Measurements from ENCODE around the gene ASIP.
"Not testable (repeated sequence)": the region's sequence is repeated elsewhere in the genome, so short reads cannot be mapped to it uniquely, and the experiment has no call there.

ASIP gene

GRCh38 chr20:34243377-34243776 lies 2.2 kb downstream of the ASIP start:
- DNase-seq, result no peak

- DNase-seq, result no peak
Measured at GRCh38 chr20:34246126-34246626, 5.0 kb downstream of the ASIP start.

GRCh38 chr20:34249291-34249690 lies 8.1 kb downstream of the ASIP start:
- DNase-seq, result no peak

- no peak for DNase-seq
Measured at GRCh38 chr20:34250005-34250404, 8.8 kb downstream of the ASIP start.

GRCh38 chr20:34251619-34252018 lies 10.4 kb downstream of the ASIP start:
- no peak for DNase-seq

- not testable (repeated sequence) for DNase-seq
Measured at GRCh38 chr20:34252431-34253086, 11.3 kb downstream of the ASIP start.

GRCh38 chr20:34254979-34255378 lies 13.8 kb downstream of the ASIP start:
- no peak for DNase-seq

- no peak for DNase-seq
Measured at GRCh38 chr20:34256629-34257124, 15.5 kb downstream of the ASIP start.

GRCh38 chr20:34260208-34260942 lies 19.2 kb downstream of the ASIP start:
- no peak for DNase-seq

GRCh38 chr20:34262488-34263288 lies 21.5 kb downstream of the ASIP start:
- DNase-seq, result no peak

- not testable (repeated sequence) for DNase-seq
Measured at GRCh38 chr20:34263468-34263867, 22.2 kb downstream of the ASIP start.

- DNase-seq, result no peak
Measured at GRCh38 chr20:34264141-34264540, 22.9 kb downstream of the ASIP start.

GRCh38 chr20:34268145-34268544 lies 26.9 kb downstream of the ASIP start:
- DNase-seq, result no peak

GRCh38 chr20:34268851-34269636 lies 27.8 kb downstream of the ASIP start:
- DNase-seq, result no peak

- no peak for DNase-seq
Measured at GRCh38 chr20:34269996-34270627, 28.9 kb downstream of the ASIP start.

GRCh38 chr20:34271956-34272355 lies 30.7 kb downstream of the ASIP start:
- no peak for DNase-seq

- DNase-seq, result no peak
Measured at GRCh38 chr20:34274694-34275093, 33.5 kb downstream of the ASIP start.

- DNase-seq, result no peak
Measured at GRCh38 chr20:34281177-34281576, 40.0 kb downstream of the ASIP start.

- DNase-seq, result no peak
Measured at GRCh38 chr20:34282041-34282440, 40.8 kb downstream of the ASIP start.

GRCh38 chr20:34283844-34284243 lies 42.6 kb downstream of the ASIP start:
- DNase-seq, result no peak

- DNase-seq, result no peak
Measured at GRCh38 chr20:34285450-34285849, 44.2 kb downstream of the ASIP start.

GRCh38 chr20:34287500-34287899 lies 46.3 kb downstream of the ASIP start:
- DNase-seq, result not testable (repeated sequence)
